ENCODE results near the gene ABTB2.

ABTB2 gene

DNA sequence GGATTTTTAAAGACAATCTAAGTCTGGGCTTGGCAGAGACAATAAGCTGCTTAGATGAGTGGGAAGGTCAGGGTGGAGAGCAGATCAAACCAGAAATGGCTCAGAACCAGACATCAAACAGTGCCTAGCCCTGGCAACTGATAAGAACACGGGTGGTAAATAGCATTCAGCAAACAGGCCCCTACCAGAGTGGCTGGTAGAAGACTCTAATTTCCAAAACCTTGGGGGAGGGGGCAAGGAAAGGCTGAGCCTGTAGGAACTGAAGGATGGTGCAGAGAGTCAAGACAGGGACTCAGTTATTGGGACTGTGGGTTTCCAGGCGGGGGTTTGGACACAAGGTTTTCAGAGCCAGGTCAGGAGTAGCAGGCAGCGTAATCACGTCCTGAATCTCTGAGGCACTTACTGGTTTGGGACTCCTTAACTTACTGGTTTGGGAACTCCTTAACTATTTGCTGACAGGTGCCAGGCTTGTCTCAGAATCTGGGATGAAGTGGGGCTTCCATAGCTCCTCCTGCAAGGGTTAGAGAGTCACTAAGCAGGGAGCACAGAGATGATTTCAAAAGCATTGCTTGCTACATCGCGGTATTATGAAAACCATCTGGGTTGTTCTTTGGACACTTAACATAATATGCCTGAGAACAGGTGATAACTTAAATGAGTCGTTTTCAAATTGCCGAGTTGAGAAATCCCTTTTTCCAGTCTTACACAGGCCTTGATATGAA, 5.7 kb upstream of the ABTB2 start:
- H3K4me3 ChIP-seq (replicated peaks in 1 of 2; ENCODE audit: low read depth in 2 of 2, low read length in 2 of 2), result no peak overlapping the region
- DNase-seq (ENCODE audit: low read depth in 2 of 2), result no peak
- TF ChIP-seq, protein P1, sequence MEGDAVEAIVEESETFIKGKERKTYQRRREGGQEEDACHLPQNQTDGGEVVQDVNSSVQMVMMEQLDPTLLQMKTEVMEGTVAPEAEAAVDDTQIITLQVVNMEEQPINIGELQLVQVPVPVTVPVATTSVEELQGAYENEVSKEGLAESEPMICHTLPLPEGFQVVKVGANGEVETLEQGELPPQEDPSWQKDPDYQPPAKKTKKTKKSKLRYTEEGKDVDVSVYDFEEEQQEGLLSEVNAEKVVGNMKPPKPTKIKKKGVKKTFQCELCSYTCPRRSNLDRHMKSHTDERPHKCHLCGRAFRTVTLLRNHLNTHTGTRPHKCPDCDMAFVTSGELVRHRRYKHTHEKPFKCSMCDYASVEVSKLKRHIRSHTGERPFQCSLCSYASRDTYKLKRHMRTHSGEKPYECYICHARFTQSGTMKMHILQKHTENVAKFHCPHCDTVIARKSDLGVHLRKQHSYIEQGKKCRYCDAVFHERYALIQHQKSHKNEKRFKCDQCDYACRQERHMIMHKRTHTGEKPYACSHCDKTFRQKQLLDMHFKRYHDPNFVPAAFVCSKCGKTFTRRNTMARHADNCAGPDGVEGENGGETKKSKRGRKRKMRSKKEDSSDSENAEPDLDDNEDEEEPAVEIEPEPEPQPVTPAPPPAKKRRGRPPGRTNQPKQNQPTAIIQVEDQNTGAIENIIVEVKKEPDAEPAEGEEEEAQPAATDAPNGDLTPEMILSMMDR (IDR thresholded peaks at IDR 0.05; ENCODE audit: low read depth, low read length), result no peak

GRCh38 chr11:34360046-34360445, 2.2 kb upstream of the ABTB2 start:
- no peak for DNase-seq (ENCODE audit: low read depth in 2 of 2)
- H3K4me3 ChIP-seq (replicated peaks in 1 of 2; ENCODE audit: low read depth in 2 of 2, low read length in 2 of 2), result no peak overlapping the region
- TF ChIP-seq, protein P1 (IDR thresholded peaks at IDR 0.05; ENCODE audit: low read depth, low read length), result no peak

DNA sequence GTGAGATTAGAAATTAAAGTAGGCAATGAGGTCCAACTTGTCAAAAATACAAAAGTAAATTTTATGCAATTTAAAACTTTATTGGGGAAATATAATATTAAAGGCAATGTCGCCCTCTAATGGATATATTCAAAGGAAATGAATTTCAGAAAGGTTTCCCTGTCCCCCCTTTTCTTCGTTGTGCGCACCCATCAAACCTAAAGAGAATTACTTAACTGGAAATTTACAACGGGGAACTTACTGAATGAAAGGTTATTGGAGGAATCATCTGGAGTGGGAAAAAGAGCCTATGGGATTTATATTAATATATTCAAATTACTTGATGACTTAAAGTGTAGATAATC, 1.7 kb upstream of the ABTB2 start:
- H3K4me3 ChIP-seq (replicated peaks in 1 of 2; ENCODE audit: low read depth in 2 of 2, low read length in 2 of 2), result peak overlapping the region in 1 of 2 donors; percentile 55
- TF ChIP-seq, protein P1 (IDR thresholded peaks at IDR 0.05; ENCODE audit: low read depth, low read length), result no peak
- DNase-seq (ENCODE audit: low read depth in 2 of 2), result no peak

DNA sequence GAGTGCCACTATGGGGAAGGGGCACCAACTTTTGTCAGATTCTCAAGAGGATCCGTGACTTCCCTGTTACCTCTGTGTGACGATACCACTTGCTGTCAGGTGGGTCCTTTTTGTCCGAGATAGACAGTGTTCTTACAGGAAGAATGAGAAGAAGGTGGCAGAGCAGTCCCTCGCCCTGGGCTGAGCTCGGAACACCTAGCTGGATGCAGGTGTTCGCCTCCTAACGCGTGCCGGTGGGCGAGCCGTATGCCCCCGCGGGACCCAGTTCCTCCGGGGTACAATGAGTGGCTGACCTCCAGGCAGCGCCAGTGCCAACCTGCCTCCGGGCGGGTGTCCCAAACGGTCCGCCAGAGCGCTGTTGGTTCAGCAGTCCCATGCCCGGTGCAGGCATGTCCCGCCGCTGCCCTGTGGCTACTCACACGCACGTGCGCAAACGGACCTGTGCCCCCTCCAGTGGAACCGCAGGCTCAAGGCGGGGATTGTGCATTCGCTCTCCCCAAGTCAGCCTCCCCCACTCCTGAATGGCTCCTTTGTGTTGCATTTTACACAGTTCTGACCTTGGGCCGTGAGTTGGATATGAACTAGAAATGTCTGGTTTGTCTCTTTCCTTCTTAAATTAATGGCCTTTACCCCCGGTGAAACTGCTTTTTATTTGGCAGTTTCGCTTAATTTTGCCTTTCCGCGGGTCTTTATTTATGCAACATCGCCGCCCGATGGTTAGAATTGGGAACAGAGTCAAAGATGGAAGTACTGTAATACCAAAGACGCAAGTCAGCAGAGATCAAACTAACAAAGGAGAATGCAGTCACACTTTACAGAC, 1.1 kb upstream of the ABTB2 start:
- peak overlapping the region; percentile 55 to 58 for H3K4me3 ChIP-seq (replicated peaks in 1 of 2; ENCODE audit: low read depth in 2 of 2, low read length in 2 of 2)
- peak; percentile 84 to 89 for DNase-seq (ENCODE audit: low read depth in 2 of 2)
- TF ChIP-seq, protein P1 (IDR thresholded peaks at IDR 0.05; ENCODE audit: low read depth, low read length), result peak; percentile 70

DNA sequence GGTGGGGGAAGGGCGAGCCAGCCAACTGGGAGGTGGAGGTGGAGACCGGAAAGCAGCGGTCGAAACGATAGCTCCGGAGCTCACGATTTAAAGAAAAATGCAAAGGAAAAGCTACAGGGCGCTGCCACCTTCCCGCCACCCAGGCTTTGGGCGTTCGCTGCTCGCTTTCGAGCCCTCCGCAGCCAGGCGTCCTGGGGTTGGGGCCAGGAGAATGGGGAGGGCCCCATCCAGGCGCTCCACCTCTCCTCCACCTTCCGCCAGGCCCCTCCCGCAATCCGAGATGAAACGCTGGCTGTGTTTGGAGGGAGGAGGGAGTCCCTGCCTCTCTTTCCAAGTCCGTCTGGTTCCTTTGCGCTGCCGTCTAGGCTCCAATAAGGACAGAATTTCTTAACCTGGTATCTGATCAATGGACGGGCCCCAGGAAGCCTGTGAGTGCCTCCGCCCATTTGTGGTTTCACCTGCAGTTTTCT, 483 bp upstream of the ABTB2 start:
- peak overlapping the region; percentile 55 to 58 for H3K4me3 ChIP-seq (replicated peaks in 1 of 2; ENCODE audit: low read depth in 2 of 2, low read length in 2 of 2)
- peak; percentile 59 to 62 for DNase-seq (ENCODE audit: low read depth in 2 of 2)
- TF ChIP-seq, protein P1 (IDR thresholded peaks at IDR 0.05; ENCODE audit: low read depth, low read length), result no peak

- H3K4me3 ChIP-seq (replicated peaks in 1 of 2; ENCODE audit: low read depth in 2 of 2, low read length in 2 of 2), result peak overlapping the region; percentile 66
- TF ChIP-seq, protein P1 (IDR thresholded peaks at IDR 0.05; ENCODE audit: low read depth, low read length), result no peak
- DNase-seq (ENCODE audit: low read depth in 2 of 2), result peak; percentile 70 to 76
Measured at GRCh38 chr11:34356913-34357700, 703 bp downstream of the ABTB2 start.
